Upper lobe of right lung (tissue), 1 donor: ENCODE measurements around the gene TENM4. TPM values are rescaled to one million over a fixed set of nuclear protein-coding genes. Genes with fewer than 3 reads are reported as not detected.

Experiments
- ATAC-seq: fragments of 200-7000 bp; cut with Tn5 transposase; one replicate; pipeline ENCODE4 v1.9.1; 2020; ENCODE audit warnings: mild to moderate bottlenecking, moderate library complexity
- DNase-seq: peaks from one replicate; pipeline ENCODE4 v3.0.0-alpha.2; 2020
- H3K27ac ChIP-seq: fragments of 200-600 bp; one replicate; pipeline ENCODE4 v1.8.0; 2022
- H3K27me3 ChIP-seq: fragments of 200-600 bp; one replicate; pipeline ENCODE4 v1.8.0; 2022; ENCODE audit warnings: mild to moderate bottlenecking
- H3K36me3 ChIP-seq: fragments of 200-600 bp; one replicate; pipeline ENCODE4 v1.8.0; 2022
- H3K4me1 ChIP-seq: fragments of 200-600 bp; one replicate; pipeline ENCODE4 v1.8.0; 2022
- H3K4me3 ChIP-seq: fragments of 200-600 bp; one replicate; pipeline ENCODE4 v1.8.0; 2022; ENCODE audit warnings: mild to moderate bottlenecking
- H3K9me3 ChIP-seq: fragments of 200-600 bp; one replicate; pipeline ENCODE4 v1.8.0; 2022
- CTCF ChIP-seq: fragments of 200-600 bp; IDR thresholded peaks from one replicate; pipeline ENCODE4 v1.8.0; 2022; ENCODE audit warnings: antibody characterized with exemption
- intact Hi-C: fragments of 100-400 bp; cut with DNase I; formaldehyde crosslinking; loops from one replicate; pipeline ENCODE4 v1.11.0; 2022
- total RNA-seq: library from RNA; stranded (reverse); fragmentation: NEBNext Ultra II Directional; extraction: Animal tissue kit (Norgen Biotek cat#: 25700); gene quantifications from one replicate; pipeline ENCODE4 v1.2.1, GENCODE V29; 2021
- donor health status: DM: no; HTN: yes; CAD: no; lungs with severe emphysema.

Gene TENM4
- total RNA-seq, 1 donor from 2014 or later: 4.3 TPM

- no peak for TF ChIP-seq CTCF
- Histone ChIP-seq H3K4me3 (no peak overlapping the region), H3K4me1 (no peaks in the 10 kb centered on the region), H3K27ac (no peak overlapping the region), H3K27me3 (no peaks in the 10 kb centered on the region), H3K9me3 (no peaks in the 10 kb centered on the region), H3K36me3 (no peaks in the 10 kb centered on the region)
- ATAC-seq (peak; percentile 73), DNase-seq (no peak)
- intact Hi-C loops: no loop called here
Measured at GRCh38 chr11:79189601-79190000, 251.2 kb downstream of the TENM4 start.

- H3K9me3 ChIP-seq: no peaks in the 10 kb centered on the region
- TF ChIP-seq CTCF: no peak
- H3K4me3 ChIP-seq: no peak overlapping the region
- intact Hi-C loops: no loop called here
- H3K27ac ChIP-seq: no peak overlapping the region
- H3K27me3 ChIP-seq: no peaks in the 10 kb centered on the region
- no peaks in the 10 kb centered on the region for H3K36me3 ChIP-seq
- DNase-seq: no peak
- no peaks in the 10 kb centered on the region for H3K4me1 ChIP-seq
- peak; percentile 62 for ATAC-seq
Measured at GRCh38 chr11:79189055-79189454, 251.8 kb downstream of the TENM4 start.

GRCh38 chr11:79186669-79187068 lies 254.2 kb downstream of the TENM4 start:
- DNase-seq (no peak), ATAC-seq (no peak)
- H3K4me3 ChIP-seq: no peak overlapping the region
- no peaks in the 10 kb centered on the region for H3K4me1 ChIP-seq
- intact Hi-C loops: no loop called here
- no peaks in the 10 kb centered on the region for H3K9me3 ChIP-seq
- TF ChIP-seq CTCF: no peak
- no peak overlapping the region for H3K27ac ChIP-seq
- H3K36me3 ChIP-seq: no peaks in the 10 kb centered on the region
- peaks cover 3% of the 10 kb centered on the region for H3K27me3 ChIP-seq

- TF ChIP-seq CTCF: no peak
- H3K27me3 ChIP-seq: peaks cover 3% of the 10 kb centered on the region
- intact Hi-C loops: no loop called here
- H3K27ac ChIP-seq: no peak overlapping the region
- DNase-seq (no peak), ATAC-seq (no peak)
- no peaks in the 10 kb centered on the region for H3K36me3 ChIP-seq
- no peak overlapping the region for H3K4me3 ChIP-seq
- no peaks in the 10 kb centered on the region for H3K9me3 ChIP-seq
- no peaks in the 10 kb centered on the region for H3K4me1 ChIP-seq
Measured at GRCh38 chr11:79185351-79185750, 255.5 kb downstream of the TENM4 start.

GRCh38 chr11:79184285-79184684 lies 256.5 kb downstream of the TENM4 start:
- H3K4me1 ChIP-seq: no peaks in the 10 kb centered on the region
- DNase-seq (no peak), ATAC-seq (no peak)
- H3K36me3 ChIP-seq: no peaks in the 10 kb centered on the region
- no peak overlapping the region for H3K4me3 ChIP-seq
- TF ChIP-seq CTCF: no peak
- intact Hi-C loops: no loop called here
- H3K27me3 ChIP-seq: peaks cover 3% of the 10 kb centered on the region
- H3K9me3 ChIP-seq: no peaks in the 10 kb centered on the region
- H3K27ac ChIP-seq: no peak overlapping the region

GRCh38 chr11:79182794-79183193 lies 258.0 kb downstream of the TENM4 start:
- Histone ChIP-seq H3K4me3 (no peak overlapping the region), H3K27me3 (peaks cover 3% of the 10 kb centered on the region), H3K9me3 (no peaks in the 10 kb centered on the region), H3K27ac (no peak overlapping the region), H3K4me1 (no peaks in the 10 kb centered on the region), H3K36me3 (no peaks in the 10 kb centered on the region)
- DNase-seq: no peak
- no peak for TF ChIP-seq CTCF
- ATAC-seq: no peak
- intact Hi-C loops: no loop called here
